SU-DHL-6 (cell line): ENCODE results near the gene CXCL5.

Experiments
- H2AFZ ChIP-seq: fragments of 200-600 bp; sonication (generic); 2 replicates; pipeline ENCODE4 v1.6.1; 2014; ENCODE audit warnings: low read depth, mild to moderate bottlenecking, moderate library complexity, mixed read lengths, antibody characterized with exemption, low read length; ENCODE audit not compliant: severe bottlenecking
- H3F3A ChIP-seq: fragments of 200-600 bp; shearing (Covaris generic); 2 replicates; pipeline ENCODE4 v1.6.0; 2016; ENCODE audit warnings: antibody characterized with exemption, mild to moderate bottlenecking; ENCODE audit not compliant: insufficient read depth
- H3K27ac ChIP-seq: fragments of 200-600 bp; sonication (generic); 2 replicates; pipeline ENCODE4 v1.5.1; 2016; ENCODE audit warnings: low read depth, mild to moderate bottlenecking, low read length, moderate library complexity, mixed read lengths
- H3K27me3 ChIP-seq: fragments of 200-600 bp; sonication (generic), shearing (Covaris generic); 2 replicates; pipeline ENCODE4 v1.6.0; 2014; ENCODE audit warnings: mild to moderate bottlenecking, low read length
- H3K36me3 ChIP-seq: fragments of 200-600 bp; sonication (generic); 2 replicates; pipeline ENCODE4 v1.6.1; 2014; ENCODE audit warnings: mild to moderate bottlenecking, low read length, mixed read lengths
- H3K4me2 ChIP-seq: fragments of 300-600, 200-600 bp; shearing (Covaris generic), sonication (generic); 2 replicates; pipeline ENCODE4 v1.6.0; 2014; ENCODE audit warnings: low read length, low read depth, mild to moderate bottlenecking; ENCODE audit not compliant: poor library complexity, severe bottlenecking
- H3K4me3 ChIP-seq: fragments of 200-600 bp; sonication (generic); 2 replicates; pipeline ENCODE4 v1.5.1; 2014; ENCODE audit warnings: antibody characterized with exemption, low read length, mild to moderate bottlenecking, mixed read lengths; ENCODE audit not compliant: insufficient read depth, poor library complexity, severe bottlenecking
- H3K79me2 ChIP-seq: fragments of 200-600 bp; sonication (generic); 2 replicates; pipeline ENCODE4 v1.6.1; 2014; ENCODE audit warnings: mild to moderate bottlenecking, low read length, moderate library complexity; ENCODE audit not compliant: insufficient read depth
- H3K9ac ChIP-seq: fragments of 200-600 bp; sonication (generic); 2 replicates; pipeline ENCODE4 v1.7.0; 2014; ENCODE audit warnings: mild to moderate bottlenecking, low read length
- H3K9me2 ChIP-seq: fragments of 200-600 bp; sonication (generic); replicated peaks from 2 replicates; pipeline ENCODE4 v1.6.1; 2014; ENCODE audit warnings: low read length; ENCODE audit not compliant: insufficient read depth
- H3K9me3 ChIP-seq: fragments of 200-600 bp; sonication (generic); 2 replicates; pipeline ENCODE4 v1.6.1; 2014; ENCODE audit warnings: low read length, mixed read lengths; ENCODE audit not compliant: insufficient read depth
- H4K20me1 ChIP-seq: fragments of 200-600 bp; sonication (generic); 2 replicates; pipeline ENCODE4 v1.6.1; 2014; ENCODE audit warnings: low read depth, mild to moderate bottlenecking, antibody characterized with exemption, low read length, moderate library complexity, mixed read lengths
- EZH2phosphoT487 ChIP-seq: fragments of 200-600 bp; sonication (generic), shearing (Covaris generic); conservative IDR thresholded peaks from 2 replicates; pipeline ENCODE4 v1.6.1; 2018; ENCODE audit warnings: mild to moderate bottlenecking, antibody characterized with exemption, low read length, moderate library complexity, mixed read lengths
- TF ChIP-seq, protein P1 (sequence below): fragments of 200-600 bp; sonication (generic); IDR thresholded peaks from one replicate; pipeline ENCODE4 v1.5.1; 2017; ENCODE audit warnings: antibody characterized with exemption, mild to moderate bottlenecking, low read length, moderate library complexity; ENCODE audit not compliant: insufficient read depth, poor library complexity, severe bottlenecking

CXCL5 gene

DNA sequence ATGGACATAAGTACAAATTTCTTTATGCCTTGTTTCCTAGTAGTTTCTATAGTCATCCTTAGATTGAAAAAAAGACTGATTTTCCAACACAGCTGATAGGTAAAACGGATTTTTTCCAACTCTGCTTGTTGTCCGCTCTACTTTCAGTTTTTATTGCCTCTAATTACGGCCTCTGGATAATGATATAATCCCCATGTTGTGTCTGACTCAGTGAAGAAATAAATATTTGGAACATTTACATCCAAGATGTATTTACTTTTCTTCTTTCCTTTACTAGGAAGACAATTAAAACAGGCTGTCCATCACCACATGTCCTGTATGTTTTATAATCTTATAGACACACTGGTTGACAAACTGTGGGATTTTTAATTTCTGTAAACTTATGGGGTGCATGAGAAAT, 46.8 kb upstream of the CXCL5 start:
- H3K9me2 ChIP-seq = no peaks in the 10 kb centered on the region
- H3K79me2 ChIP-seq = no peaks in the 10 kb centered on the region
- no peaks in the 10 kb centered on the region for H4K20me1 ChIP-seq
- H3K9ac ChIP-seq = no peak overlapping the region
- TF ChIP-seq, protein P1, sequence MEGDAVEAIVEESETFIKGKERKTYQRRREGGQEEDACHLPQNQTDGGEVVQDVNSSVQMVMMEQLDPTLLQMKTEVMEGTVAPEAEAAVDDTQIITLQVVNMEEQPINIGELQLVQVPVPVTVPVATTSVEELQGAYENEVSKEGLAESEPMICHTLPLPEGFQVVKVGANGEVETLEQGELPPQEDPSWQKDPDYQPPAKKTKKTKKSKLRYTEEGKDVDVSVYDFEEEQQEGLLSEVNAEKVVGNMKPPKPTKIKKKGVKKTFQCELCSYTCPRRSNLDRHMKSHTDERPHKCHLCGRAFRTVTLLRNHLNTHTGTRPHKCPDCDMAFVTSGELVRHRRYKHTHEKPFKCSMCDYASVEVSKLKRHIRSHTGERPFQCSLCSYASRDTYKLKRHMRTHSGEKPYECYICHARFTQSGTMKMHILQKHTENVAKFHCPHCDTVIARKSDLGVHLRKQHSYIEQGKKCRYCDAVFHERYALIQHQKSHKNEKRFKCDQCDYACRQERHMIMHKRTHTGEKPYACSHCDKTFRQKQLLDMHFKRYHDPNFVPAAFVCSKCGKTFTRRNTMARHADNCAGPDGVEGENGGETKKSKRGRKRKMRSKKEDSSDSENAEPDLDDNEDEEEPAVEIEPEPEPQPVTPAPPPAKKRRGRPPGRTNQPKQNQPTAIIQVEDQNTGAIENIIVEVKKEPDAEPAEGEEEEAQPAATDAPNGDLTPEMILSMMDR = no peak
- TF ChIP-seq EZH2phosphoT487 = no peak
- no peaks in the 10 kb centered on the region for H3K9me3 ChIP-seq
- no peak overlapping the region for H3K27ac ChIP-seq
- H3K27me3 ChIP-seq = no peaks in the 10 kb centered on the region
- H3K4me3 ChIP-seq = no peak overlapping the region
- H3K36me3 ChIP-seq = no peaks in the 10 kb centered on the region
- no peaks in the 10 kb centered on the region for H3F3A ChIP-seq
- H3K4me2 ChIP-seq = no peak overlapping the region
- no peak overlapping the region for H2AFZ ChIP-seq

DNA sequence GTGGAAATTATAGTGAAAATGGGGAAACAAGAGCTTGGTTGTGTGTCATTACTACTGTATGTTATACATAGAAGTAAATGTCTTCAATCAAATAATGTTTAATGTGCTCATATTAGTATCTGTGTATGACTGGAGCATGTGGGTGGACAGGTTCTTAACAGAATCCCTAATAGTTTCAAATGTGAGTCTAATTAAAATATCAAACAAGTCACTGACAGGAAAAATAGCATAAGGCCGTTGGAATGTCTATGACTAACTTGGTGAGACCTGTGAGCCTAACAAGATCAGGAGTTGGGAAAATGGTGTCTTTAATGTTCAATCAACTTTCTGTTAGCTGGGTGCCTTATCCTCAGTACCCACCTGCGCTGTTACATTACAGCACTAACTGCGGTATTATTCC, 46.2 kb upstream of the CXCL5 start:
- H3K27me3 ChIP-seq = no peaks in the 10 kb centered on the region
- H3K4me2 ChIP-seq = no peak overlapping the region
- no peak overlapping the region for H2AFZ ChIP-seq
- TF ChIP-seq, protein P1 = no peak
- TF ChIP-seq EZH2phosphoT487 = no peak
- H3F3A ChIP-seq = no peaks in the 10 kb centered on the region
- H3K9me2 ChIP-seq = no peaks in the 10 kb centered on the region
- H4K20me1 ChIP-seq = no peaks in the 10 kb centered on the region
- no peak overlapping the region for H3K27ac ChIP-seq
- H3K4me3 ChIP-seq = no peak overlapping the region
- H3K79me2 ChIP-seq = no peaks in the 10 kb centered on the region
- no peak overlapping the region for H3K9ac ChIP-seq
- H3K9me3 ChIP-seq = no peaks in the 10 kb centered on the region
- H3K36me3 ChIP-seq = no peaks in the 10 kb centered on the region

DNA sequence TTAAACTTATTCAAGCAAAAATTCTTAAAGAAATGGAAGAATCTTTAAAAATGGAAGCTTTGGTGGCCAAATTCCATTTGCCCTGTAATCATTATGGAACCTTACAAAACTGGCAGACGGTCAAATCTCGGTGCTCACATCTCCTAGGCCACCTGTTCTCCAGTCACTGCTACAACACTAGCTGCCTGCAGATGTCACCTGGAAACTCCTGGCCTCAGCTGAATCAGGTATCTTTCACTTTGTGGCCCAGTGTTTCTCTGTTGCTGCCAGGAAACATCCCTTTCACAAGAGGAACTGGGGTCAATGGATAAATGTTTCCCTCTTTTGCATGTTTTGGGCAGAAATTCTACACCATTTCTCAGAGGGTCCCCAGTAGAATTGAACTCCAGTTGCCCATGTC, 44.2 kb upstream of the CXCL5 start:
- H3K27ac ChIP-seq = no peak overlapping the region
- no peaks in the 10 kb centered on the region for H4K20me1 ChIP-seq
- H3K4me3 ChIP-seq = no peak overlapping the region
- no peaks in the 10 kb centered on the region for H3K36me3 ChIP-seq
- no peaks in the 10 kb centered on the region for H3K9me3 ChIP-seq
- no peak for TF ChIP-seq EZH2phosphoT487
- TF ChIP-seq, protein P1 = no peak
- no peaks in the 10 kb centered on the region for H3K9me2 ChIP-seq
- H3K9ac ChIP-seq = no peak overlapping the region
- H3K79me2 ChIP-seq = no peaks in the 10 kb centered on the region
- no peaks in the 10 kb centered on the region for H3K27me3 ChIP-seq
- H3K4me2 ChIP-seq = no peak overlapping the region
- no peak overlapping the region for H2AFZ ChIP-seq
- no peaks in the 10 kb centered on the region for H3F3A ChIP-seq
